Measurements from ENCODE around the gene FERMT3.

The FERMT3 gene

GRCh38 chr11:64211181-64211872 is 4.8 kb downstream of the FERMT3 start:
- TF ChIP-seq CTCF (IDR thresholded peaks at IDR 0.05; ENCODE audit: low read depth, low read length), result no peak
- H3K4me3 ChIP-seq (ENCODE audit: low read depth, low read length), result no peak overlapping the region

DNA sequence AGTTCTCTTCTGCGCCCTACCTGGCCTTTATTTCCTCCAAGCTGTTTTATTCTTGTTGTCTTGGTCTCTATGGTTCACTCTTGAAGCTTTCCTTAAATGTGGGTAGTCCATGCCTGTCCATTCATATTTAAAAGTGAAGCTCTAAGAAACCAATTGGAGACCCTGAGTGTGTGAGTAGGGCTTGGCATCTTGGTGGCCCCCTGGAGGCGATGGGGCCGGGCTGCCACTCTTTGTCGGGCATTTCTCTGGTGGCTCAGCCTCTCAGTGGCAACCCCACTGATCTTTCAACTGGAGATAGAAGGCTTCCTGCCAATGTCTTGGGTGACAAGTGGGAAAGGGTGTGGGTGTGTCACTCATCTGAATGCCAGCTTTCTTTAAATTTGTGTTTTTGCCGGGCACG is 10.4 kb downstream of the FERMT3 start:
- H3K4me3 ChIP-seq (ENCODE audit: low read depth, low read length), result no peak overlapping the region
- no peak for TF ChIP-seq CTCF (IDR thresholded peaks at IDR 0.05; ENCODE audit: low read depth, low read length)

- H3K4me3 ChIP-seq (ENCODE audit: low read depth, low read length), result no peak overlapping the region
- TF ChIP-seq CTCF (IDR thresholded peaks at IDR 0.05; ENCODE audit: low read depth, low read length), result no peak
Measured at GRCh38 chr11:64218628-64219353, 12.3 kb downstream of the FERMT3 start.

GRCh38 chr11:64219354-64219684 is 12.8 kb downstream of the FERMT3 start:
- TF ChIP-seq CTCF (IDR thresholded peaks at IDR 0.05; ENCODE audit: low read depth, low read length), result no peak

DNA sequence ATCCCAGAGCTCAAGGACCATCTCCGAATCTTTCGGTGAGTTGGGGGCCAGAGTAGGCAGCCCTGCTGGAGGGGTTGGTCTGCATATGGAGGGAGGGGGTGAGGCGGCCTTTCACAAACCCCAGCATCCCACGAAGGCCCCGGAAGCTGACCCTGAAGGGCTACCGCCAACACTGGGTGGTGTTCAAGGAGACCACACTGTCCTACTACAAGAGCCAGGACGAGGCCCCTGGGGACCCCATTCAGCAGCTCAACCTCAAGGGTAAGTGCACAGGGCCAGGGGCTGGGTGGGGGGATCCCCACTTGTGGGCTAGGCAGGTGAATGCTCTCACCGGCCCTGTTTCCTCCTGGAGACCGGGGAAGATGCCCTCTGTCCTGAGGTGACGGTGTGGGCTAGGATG is 13.2 kb downstream of the FERMT3 start:
- no peak for TF ChIP-seq CTCF (IDR thresholded peaks at IDR 0.05; ENCODE audit: low read depth, low read length)
- no peak overlapping the region for H3K4me3 ChIP-seq (ENCODE audit: low read depth, low read length)

More at GRCh38 chr11:64219354-64219684, 12.8 kb downstream of the FERMT3 start:
- no peak overlapping the region for H3K4me3 ChIP-seq (ENCODE audit: low read depth, low read length)

GRCh38 chr11:64220271-64220670 is 13.8 kb downstream of the FERMT3 start:
- TF ChIP-seq CTCF (IDR thresholded peaks at IDR 0.05; ENCODE audit: low read depth, low read length), result no peak

GRCh38 chr11:64220798-64221197 is 14.3 kb downstream of the FERMT3 start:
- no peak for TF ChIP-seq CTCF (IDR thresholded peaks at IDR 0.05; ENCODE audit: low read depth, low read length)
- H3K4me3 ChIP-seq (ENCODE audit: low read depth, low read length), result no peak overlapping the region

More at GRCh38 chr11:64220271-64220670, 13.8 kb downstream of the FERMT3 start:
- no peak overlapping the region for H3K4me3 ChIP-seq (ENCODE audit: low read depth, low read length)
